IPS-NIHi11 (cell line): ENCODE results near the gene CEP85L.

Experiments
- DNase-seq: peaks from one replicate; pipeline ENCODE4 v3.0.0; 2012; ENCODE audit warnings: mixed read lengths, low spot score

The CEP85L gene

GRCh38 chr6:118577972-118578371, 73.4 kb downstream of the CEP85L start:
- no peak for DNase-seq

- no peak for DNase-seq
Observed at GRCh38 chr6:118574051-118574865, 77.1 kb downstream of the CEP85L start.

GRCh38 chr6:118571121-118571520, 80.3 kb downstream of the CEP85L start:
- no peak for DNase-seq

GRCh38 chr6:118569498-118569897, 81.9 kb downstream of the CEP85L start:
- no peak for DNase-seq

DNA sequence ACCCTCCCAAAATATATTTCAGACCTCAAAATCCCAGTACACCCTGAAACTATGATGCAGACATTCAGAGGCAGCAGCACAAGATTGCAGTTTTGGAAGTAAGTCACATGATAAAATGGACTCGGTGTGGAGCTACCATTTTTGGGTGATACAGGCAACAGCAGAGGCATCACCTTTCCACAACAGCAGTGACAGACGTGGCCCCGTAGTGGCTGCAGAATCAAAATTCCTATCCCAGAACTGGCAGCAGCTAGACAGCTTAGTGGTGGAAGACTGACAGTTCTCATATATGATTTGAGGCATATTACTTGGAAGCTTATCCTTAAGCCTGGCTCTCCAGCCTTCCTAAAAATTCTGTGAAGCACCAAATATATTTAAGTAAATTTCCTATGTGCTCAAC, 83.4 kb downstream of the CEP85L start:
- DNase-seq: no peak

DNA sequence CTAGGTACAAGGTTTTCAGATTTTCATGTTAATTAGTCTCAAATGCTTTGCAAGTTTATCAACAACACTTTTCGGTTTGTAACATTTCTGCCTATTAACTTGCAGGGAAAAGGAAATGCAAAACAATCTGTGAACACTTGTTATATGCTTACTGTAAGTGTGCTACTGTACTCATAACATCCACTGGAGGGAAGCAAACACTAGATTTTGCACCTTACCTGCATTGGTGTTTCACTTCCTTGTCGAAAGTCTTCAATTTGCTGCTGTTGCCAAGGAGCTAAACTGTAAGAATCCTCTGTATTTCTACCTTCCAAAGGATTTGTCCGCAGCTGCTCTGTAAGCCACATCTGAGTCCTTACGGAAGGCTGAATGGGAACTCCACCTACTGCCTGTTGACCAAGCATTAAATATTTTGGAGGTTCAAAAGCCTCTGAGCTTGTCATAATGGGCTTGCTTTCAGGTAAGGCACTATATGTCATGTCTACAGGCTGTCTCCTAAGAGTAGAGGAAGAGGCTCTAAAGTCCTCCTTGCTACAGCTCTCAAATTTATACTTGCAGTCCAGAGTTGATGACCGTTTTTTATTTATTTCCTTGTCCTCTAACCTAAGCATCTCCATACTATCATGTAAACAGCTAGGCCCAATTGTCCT, 86.0 kb downstream of the CEP85L start:
- peak; percentile 41 for DNase-seq

DNA sequence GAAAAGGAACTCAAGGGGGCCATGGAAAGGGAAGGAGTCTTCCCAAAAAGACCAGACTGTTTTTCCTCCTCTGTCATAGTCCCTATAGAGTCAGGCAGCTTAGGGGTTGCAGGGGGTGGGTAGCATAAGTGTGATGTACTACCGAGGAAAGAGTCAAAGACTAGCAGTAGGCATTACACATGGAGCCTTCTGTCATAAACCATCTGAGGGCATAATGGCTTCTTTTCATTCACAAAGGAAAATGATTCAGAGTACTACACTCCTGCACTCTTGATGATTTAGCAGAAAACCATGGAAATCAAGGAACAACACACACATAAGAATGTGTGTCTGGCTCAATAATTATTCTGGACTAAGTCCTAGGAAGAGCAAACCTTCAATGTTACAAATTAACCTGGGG, 88.4 kb downstream of the CEP85L start:
- no peak for DNase-seq

DNA sequence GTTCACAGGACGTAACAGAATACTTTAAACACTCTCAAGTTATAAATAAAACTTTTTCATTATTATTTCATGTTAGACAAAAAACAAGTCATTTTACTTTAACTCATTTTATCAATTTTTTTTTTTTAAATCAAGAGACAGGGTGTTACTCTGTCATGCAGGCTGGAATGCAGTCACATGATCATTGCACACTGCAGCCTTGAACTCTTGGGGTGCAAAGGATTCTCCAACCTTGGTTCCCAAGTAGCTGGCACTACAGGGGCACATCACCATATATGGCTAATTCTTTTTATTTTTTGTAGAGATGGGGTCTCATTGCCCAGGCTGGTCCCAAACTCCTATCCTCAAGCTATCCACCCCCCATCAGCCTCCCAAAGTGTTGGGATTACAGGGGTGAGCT, 89.1 kb downstream of the CEP85L start:
- no peak for DNase-seq

GRCh38 chr6:118559659-118560058, 91.7 kb downstream of the CEP85L start:
- DNase-seq: no peak

DNA sequence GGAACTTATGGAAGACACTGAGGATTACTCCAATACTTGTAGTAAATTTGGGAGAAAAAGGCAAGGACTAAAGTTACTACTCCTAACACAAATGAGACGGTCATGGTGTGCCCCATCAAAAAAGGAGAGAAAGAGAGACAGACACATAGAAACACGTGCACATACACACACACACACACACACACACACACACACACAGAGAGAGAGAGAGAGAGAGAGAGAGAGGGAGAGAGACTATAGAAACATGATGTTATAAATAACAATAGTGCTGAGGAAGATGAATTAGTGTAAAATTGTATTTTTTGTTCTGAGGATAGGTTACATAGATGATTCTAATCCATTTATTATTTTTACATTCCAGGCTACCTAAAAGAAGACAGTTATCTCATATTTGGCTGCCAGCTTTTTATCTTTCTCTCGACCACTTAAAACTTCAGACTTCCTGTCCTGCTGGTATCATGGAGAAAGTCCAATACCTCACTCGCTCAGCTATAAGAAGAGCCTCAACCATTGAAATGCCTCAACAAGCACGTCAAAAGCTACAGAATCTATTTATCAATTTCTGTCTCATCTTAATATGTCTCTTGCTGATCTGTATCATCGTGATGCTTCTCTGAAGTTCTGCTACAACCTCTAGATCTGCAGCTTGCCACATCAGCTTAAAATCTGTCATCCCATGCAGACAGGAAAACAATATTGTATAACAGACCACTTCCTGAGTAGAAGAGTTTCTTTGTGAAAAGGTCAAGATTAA, 92.8 kb downstream of the CEP85L start:
- DNase-seq: no peak

DNA sequence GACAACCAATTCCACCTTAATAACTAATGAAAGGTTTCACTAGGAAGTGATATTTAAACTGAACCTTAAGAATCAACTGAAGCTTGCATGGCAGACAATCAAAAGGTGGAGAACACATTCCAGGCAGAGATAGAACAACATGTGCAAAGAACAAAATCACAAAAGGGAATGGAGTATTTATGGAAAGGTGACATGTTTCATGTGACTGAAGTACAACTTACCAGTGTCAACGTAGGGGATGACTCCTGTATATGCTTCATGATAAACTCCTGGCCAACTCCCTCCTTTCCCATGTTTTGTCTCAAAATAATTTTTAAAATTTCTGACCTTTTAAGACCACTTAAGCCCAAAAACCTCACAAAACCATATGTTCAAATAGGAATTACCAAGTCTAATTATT, 96.7 kb downstream of the CEP85L start:
- no peak for DNase-seq

DNA sequence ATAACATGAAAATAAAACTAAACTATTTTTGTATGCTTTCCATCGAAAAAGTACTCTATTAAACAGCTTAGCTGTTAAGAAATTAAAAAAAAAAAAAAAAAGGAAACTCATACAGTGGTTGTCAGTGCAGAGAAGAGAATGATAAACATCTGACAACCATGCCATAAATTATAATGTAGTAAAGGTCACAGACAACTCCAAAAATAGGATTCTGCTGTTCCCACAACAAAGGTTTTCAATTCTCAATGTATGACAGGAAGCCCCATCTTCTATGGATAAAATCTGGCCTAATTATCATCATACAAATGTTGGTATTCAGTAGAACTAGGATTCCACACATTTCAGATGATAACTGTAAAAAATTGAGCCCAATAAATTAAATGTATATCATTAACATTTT, 98.3 kb downstream of the CEP85L start:
- no peak for DNase-seq

- DNase-seq: peak; percentile 24
Observed at GRCh38 chr6:118551063-118552053, 100.0 kb downstream of the CEP85L start.

DNA sequence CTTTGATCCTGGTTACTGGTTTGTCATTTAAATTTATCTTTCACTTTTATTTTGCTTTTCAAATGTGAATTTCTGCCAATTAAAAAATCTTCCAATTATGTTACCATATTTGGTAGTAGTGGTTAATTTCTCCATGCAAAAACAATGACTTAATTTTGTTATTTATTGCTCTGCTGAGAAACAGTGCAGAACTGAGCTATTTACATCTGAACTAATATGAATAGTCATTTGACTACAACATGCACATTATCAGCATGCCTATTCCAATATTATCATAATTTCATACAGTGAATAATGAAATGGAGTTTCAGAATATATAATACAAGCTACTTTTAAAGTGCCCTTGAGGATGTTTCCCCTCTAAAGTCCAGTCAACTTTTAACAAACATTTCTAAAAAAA, 102.8 kb downstream of the CEP85L start:
- DNase-seq: no peak

DNA sequence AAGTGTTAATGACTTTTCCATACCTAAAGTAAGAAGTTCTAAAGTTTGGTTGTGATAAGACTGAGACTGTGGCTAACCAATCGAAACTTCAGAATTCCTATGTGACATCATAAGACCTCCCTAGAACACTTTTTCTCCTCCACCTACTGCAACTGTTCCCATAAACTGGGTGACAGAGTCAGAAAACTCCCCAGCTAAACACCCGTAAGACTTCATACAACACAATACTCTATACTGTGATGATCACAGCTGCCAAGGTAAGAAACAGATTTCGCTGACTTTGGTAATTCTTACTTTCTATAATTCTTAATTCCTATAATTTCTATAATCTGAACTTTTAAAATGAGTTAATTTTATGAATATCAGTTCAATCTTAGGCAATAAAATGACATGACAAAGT, 103.3 kb downstream of the CEP85L start, which contains the start of gene PLN:
TSS of gene PLN (plus strand) at position 161 of the 400 bp plus-strand sequence. CDS start 10,626 bp downstream, outside the sequence.
- DNase-seq: no peak

DNA sequence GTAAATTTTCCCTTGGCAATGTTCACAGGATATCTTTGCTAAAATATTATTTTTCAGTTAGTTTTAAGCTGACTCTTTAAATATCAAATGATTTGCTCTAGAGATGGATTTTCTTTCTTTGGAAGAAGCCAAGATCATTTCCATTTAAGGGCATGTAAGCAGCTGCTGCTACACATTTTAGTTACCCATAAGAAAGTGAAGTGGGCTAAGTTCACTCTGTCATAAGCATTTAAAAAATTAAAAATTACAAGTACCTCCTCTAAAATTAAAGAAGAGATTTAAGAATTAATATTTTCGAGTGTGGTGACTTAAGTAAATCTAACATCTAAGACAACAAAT, 104.5 kb downstream of the CEP85L start:
- DNase-seq: no peak

GRCh38 chr6:118546164-118546879, 105.1 kb downstream of the CEP85L start:
- DNase-seq: no peak

- no peak for DNase-seq
Observed at GRCh38 chr6:118544105-118544504, 107.3 kb downstream of the CEP85L start.

DNA sequence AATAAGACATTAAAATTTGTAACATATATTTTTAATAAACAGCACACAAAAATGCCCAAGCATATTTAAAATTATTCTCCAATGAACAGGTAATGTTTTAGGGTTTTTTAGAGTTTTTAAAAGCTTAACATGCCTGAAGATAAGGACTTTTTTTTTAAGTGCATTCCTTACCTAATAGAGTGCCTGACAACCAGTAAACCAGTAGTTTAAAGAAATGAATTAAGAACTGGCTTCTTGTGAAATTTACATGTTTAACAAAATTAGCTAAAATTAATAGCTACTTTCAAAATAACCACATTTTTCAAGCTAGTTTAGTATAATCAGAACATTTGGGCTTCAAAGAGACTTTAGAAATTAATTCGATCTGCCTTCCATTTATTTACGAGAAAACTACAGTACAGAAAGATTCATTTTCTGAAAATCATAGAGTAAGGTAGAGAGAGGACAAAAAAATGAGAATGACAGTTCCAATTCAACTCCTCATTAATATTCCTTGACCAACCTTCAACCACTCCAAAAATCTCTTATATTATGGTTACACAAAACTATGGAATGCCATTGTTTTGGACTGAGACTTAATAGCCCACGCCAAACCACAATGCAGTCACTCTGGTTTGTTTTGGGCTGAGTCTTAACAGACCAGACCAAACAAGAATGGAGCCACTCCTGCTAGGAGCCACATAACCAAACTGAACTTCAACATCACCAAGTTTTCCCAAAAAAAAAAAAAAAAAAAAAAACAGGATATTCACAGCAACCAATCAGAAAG, 109.0 kb downstream of the CEP85L start:
- no peak for DNase-seq

DNA sequence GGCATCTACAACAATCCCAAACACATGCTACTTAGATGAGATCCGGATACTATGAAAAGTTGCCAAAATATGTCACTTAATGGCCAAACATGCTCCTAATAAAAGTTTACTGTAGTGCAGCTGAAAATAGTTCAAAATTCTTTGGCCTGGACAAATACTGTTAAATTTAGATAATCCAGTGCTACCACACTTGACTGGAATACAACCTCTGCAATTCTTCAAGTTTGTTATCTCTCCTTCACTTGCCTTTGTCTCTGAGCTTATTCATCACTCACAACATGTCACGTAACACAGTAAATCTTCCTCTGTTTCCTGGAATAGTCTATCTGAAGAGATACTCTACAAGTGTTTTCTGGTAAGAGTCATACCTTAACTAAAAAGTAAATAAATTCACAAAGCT, 113.8 kb downstream of the CEP85L start:
- no peak for DNase-seq
